Progenitor cell of endocrine pancreas (in vitro differentiated cells): ENCODE measurements around the gene IARS2. TPM values are rescaled to one million over a fixed set of nuclear protein-coding genes. Genes with fewer than 3 reads are reported as not detected.
A peak's percentile ranks its signal among the peaks of the same experiment; 100 is the strongest.

Source experiments
- DNase-seq: peaks from one replicate; pipeline ENCODE4 v3.0.0; 2021; ENCODE audit warnings: low spot score; ENCODE audit not compliant: unreplicated experiment
- H3K27ac Mint-ChIP-seq: 2 replicates; pipeline ENCODE4 v1.8.0; 2021; ENCODE audit warnings: mild to moderate bottlenecking, moderate library complexity, mixed read lengths
- H3K27me3 Mint-ChIP-seq: 2 replicates; pipeline ENCODE4 v1.8.0; 2021; ENCODE audit warnings: mixed read lengths
- H3K36me3 Mint-ChIP-seq: 2 replicates; pipeline ENCODE4 v1.8.0; 2022; ENCODE audit warnings: mixed read lengths; ENCODE audit not compliant: insufficient read depth
- H3K4me1 Mint-ChIP-seq: 2 replicates; pipeline ENCODE4 v1.8.0; 2021; ENCODE audit warnings: low read depth, mixed read lengths
- H3K4me3 Mint-ChIP-seq: 2 replicates; pipeline ENCODE4 v1.8.0; 2021; ENCODE audit warnings: low read depth, mild to moderate bottlenecking, moderate library complexity, mixed read lengths
- H3K9me3 Mint-ChIP-seq: 2 replicates; pipeline ENCODE4 v1.8.0; 2021; ENCODE audit warnings: low read depth, mixed read lengths
- total RNA-seq: library from RNA; stranded (reverse); gene quantifications from 2 replicates; pipeline ENCODE4 v1.2.1, GENCODE V29; 2021
- TF ChIP-seq, protein P1 (sequence below): fragments of 200-600 bp; sonication (generic); IDR thresholded peaks from one replicate; pipeline ENCODE4 v1.5.0; 2021; ENCODE audit warnings: antibody characterized with exemption, mild to moderate bottlenecking; ENCODE audit not compliant: unreplicated experiment

The IARS2 gene
- total RNA-seq, 1 donor from 2014 or later: 60.7 TPM

DNA sequence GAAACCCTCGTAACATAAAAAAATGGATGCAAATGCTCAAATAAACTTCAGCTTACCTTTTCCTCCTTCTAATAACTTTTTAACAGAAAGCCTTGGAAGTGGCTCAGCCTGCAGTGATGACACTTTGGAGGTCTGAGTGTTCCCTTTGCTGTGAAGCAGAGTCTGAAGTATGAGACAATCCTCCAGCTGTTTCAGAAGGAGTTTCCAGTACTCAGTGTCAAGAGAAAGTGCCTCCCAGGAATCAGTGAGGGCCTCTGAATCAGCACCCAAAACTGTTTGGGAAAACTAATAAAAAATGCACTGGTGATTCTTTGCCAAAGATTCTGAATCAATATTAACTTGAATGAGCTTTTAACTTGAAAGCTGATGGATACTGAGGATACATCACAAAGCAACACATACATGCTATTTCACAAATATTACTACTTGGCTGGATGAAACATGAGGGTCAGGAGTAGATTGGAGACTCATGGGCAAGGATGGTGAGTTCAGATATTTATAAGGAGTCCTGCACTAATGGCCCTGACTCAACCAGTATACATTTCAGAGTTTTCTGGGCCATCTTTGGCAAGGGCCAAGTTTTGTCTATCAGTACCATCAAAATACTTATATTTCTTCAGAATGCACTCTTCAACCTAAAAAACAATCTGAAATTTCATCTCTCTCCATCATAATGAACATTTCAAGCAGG, 77.0 kb downstream of the IARS2 start:
- no peak overlapping the region for H3K27ac Mint-ChIP-seq
- no peaks in the 10 kb centered on the region for H3K27me3 Mint-ChIP-seq
- H3K36me3 Mint-ChIP-seq: peaks cover 27% of the 10 kb centered on the region
- H3K4me3 Mint-ChIP-seq: no peak overlapping the region
- no peak for DNase-seq
- H3K9me3 Mint-ChIP-seq: no peaks in the 10 kb centered on the region
- H3K4me1 Mint-ChIP-seq: no peaks in the 10 kb centered on the region
- TF ChIP-seq, protein P1, sequence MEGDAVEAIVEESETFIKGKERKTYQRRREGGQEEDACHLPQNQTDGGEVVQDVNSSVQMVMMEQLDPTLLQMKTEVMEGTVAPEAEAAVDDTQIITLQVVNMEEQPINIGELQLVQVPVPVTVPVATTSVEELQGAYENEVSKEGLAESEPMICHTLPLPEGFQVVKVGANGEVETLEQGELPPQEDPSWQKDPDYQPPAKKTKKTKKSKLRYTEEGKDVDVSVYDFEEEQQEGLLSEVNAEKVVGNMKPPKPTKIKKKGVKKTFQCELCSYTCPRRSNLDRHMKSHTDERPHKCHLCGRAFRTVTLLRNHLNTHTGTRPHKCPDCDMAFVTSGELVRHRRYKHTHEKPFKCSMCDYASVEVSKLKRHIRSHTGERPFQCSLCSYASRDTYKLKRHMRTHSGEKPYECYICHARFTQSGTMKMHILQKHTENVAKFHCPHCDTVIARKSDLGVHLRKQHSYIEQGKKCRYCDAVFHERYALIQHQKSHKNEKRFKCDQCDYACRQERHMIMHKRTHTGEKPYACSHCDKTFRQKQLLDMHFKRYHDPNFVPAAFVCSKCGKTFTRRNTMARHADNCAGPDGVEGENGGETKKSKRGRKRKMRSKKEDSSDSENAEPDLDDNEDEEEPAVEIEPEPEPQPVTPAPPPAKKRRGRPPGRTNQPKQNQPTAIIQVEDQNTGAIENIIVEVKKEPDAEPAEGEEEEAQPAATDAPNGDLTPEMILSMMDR: no peak

DNA sequence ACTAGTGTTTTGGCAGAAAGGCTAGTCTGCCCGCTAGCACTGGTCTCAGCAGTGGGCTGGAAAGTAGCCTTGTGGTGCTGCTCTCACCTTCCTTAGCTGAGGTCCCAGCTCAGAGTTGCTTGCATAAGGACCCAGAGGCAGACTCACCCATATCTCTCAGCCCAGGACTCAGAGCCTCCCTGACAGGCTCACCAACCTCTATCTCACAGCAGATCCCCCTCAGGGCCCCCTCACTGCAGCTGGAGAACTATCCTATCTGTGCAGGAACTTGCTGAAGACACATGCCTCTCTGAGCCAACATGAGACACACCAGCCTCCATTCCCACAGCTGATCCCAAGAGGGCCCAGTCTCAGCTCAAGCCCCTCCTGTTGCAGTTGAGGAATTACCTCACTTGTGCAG, 82.6 kb downstream of the IARS2 start:
- no peak overlapping the region for H3K27ac Mint-ChIP-seq
- H3K27me3 Mint-ChIP-seq: no peaks in the 10 kb centered on the region
- TF ChIP-seq, protein P1: no peak
- H3K9me3 Mint-ChIP-seq: peaks cover 4% of the 10 kb centered on the region
- peaks cover 35% of the 10 kb centered on the region for H3K36me3 Mint-ChIP-seq
- no peak overlapping the region for H3K4me3 Mint-ChIP-seq
- no peak for DNase-seq
- no peaks in the 10 kb centered on the region for H3K4me1 Mint-ChIP-seq

DNA sequence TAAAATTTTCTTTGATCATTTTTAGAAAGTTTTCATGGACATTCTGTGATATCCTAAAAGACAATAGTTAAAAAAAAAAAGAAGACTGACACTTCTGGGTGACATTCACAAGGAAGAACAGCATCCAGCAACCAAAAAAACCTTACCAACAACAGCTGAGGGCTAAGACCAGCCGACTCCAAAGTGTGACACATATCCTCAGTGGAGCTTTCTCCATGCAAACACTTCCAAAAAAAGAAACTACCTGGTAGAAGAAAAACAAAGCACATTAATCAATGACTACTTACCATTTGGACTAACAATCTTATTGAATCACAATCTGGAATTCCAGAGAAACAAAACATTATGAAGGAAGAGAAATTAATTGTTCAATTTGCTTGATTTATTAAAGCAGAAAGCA, 88.2 kb downstream of the IARS2 start:
- H3K4me3 Mint-ChIP-seq: no peak overlapping the region
- H3K9me3 Mint-ChIP-seq: peaks cover 4% of the 10 kb centered on the region
- H3K36me3 Mint-ChIP-seq: peaks cover 30% of the 10 kb centered on the region
- no peaks in the 10 kb centered on the region for H3K4me1 Mint-ChIP-seq
- no peaks in the 10 kb centered on the region for H3K27me3 Mint-ChIP-seq
- DNase-seq: no peak
- peak overlapping the region; percentile 9 for H3K27ac Mint-ChIP-seq
- TF ChIP-seq, protein P1: no peak

DNA sequence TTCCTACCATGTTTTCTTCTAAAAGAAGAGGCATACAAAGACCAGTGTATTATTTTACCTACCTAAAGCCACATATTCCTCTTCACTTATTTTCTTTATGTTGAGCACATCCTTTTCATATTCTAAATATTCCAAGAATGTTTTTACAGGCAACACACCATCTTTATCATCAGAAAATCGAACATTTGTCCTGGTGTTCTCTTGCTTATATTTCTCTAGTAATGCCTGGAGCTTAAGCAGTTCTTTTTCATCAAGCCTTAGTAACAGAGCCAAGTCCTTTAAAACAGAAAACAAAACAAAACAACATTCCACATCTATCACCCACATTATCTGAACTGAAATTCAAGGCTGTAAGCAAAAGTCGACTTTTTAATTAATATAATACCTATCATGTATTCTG, 88.7 kb downstream of the IARS2 start:
- H3K27ac Mint-ChIP-seq: no peak overlapping the region
- peaks cover 4% of the 10 kb centered on the region for H3K9me3 Mint-ChIP-seq
- TF ChIP-seq, protein P1: no peak
- no peaks in the 10 kb centered on the region for H3K4me1 Mint-ChIP-seq
- DNase-seq: no peak
- peaks cover 27% of the 10 kb centered on the region for H3K36me3 Mint-ChIP-seq
- no peak overlapping the region for H3K4me3 Mint-ChIP-seq
- H3K27me3 Mint-ChIP-seq: no peaks in the 10 kb centered on the region

DNA sequence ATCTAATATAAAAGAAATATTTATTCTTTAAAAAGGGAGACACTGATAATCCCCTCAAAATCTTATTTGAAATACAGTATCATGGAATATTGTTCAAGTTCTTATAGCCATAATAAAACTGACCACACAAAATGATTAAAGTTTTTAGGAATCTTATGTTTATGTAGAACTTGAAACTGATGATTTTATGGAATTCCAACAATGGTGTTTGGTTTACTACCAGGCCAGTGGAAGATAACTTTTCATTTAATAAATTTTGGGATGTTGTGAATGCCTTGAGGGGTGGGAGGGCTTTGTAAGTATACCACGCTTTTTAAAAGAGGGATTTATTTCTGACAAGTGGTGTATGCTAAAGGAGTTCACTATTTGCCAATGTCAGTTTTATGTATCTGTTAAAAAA, 90.6 kb downstream of the IARS2 start:
- H3K27ac Mint-ChIP-seq: no peak overlapping the region
- no peak overlapping the region for H3K4me3 Mint-ChIP-seq
- no peak for DNase-seq
- H3K4me1 Mint-ChIP-seq: no peaks in the 10 kb centered on the region
- TF ChIP-seq, protein P1: no peak
- no peaks in the 10 kb centered on the region for H3K27me3 Mint-ChIP-seq
- H3K9me3 Mint-ChIP-seq: peaks cover under 1% of the 10 kb centered on the region
- peaks cover 24% of the 10 kb centered on the region for H3K36me3 Mint-ChIP-seq
